Nephron (organoid): ENCODE data around the gene INO80.

Experiments used
- H3K27ac Mint-ChIP-seq, 3 experiments: 2 replicates each; pipeline ENCODE4 v1.8.0; 2020; ENCODE audit warnings: mixed read lengths in 3 of 3, mild to moderate bottlenecking in 2 of 3, moderate library complexity in 1 of 3
- H3K27me3 Mint-ChIP-seq: 2 replicates; pipeline ENCODE4 v1.8.0; 2021; ENCODE audit warnings: low read depth, mild to moderate bottlenecking, moderate library complexity, mixed read lengths
- H3K36me3 Mint-ChIP-seq: 2 replicates; pipeline ENCODE4 v1.8.0; 2020; ENCODE audit warnings: low read depth, mixed read lengths
- H3K4me1 Mint-ChIP-seq: 2 replicates; pipeline ENCODE4 v1.8.0; 2020; ENCODE audit warnings: mixed read lengths
- H3K4me3 Mint-ChIP-seq, 3 experiments: 2 replicates each; pipeline ENCODE4 v1.8.0; 2020; ENCODE audit warnings: mild to moderate bottlenecking in 3 of 3, mixed read lengths in 3 of 3, moderate library complexity in 2 of 3
- H3K9me3 Mint-ChIP-seq: 2 replicates; pipeline ENCODE4 v1.8.0; 2020; ENCODE audit warnings: mixed read lengths
- TF ChIP-seq, protein P1 (sequence below), 3 experiments: fragments of 200-600 bp; sonication (generic); IDR thresholded peaks; one replicate each; pipeline ENCODE4 v1.5.0; 2021; ENCODE audit warnings: antibody characterized with exemption in 3 of 3; ENCODE audit not compliant: unreplicated experiment in 3 of 3

Gene INO80

DNA sequence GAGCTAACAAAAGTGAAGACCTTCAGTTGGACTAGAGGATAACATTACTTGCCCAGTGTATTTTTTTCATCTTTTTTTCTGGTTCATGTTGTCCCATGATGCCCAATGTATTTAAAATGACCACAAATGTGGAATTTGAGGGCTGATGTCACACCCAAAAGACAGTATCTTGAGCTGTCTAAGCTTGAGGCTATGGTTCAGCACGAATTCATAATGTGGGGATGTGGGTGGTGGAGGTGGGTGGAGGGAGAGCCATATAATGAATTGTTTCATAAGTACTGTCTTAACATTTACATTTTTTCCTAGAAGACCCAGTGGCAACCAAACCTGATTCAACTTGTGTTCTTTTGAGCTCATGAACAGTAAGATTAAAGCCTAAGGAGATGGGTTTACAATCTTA lies 125.3 kb downstream of the INO80 start:
- no peaks in the 10 kb centered on the region for H3K27me3 Mint-ChIP-seq
- no peaks in the 10 kb centered on the region for H3K9me3 Mint-ChIP-seq
- H3K36me3 Mint-ChIP-seq = peaks cover 67% of the 10 kb centered on the region
- no peak overlapping the region for H3K4me3 Mint-ChIP-seq
- peaks cover 39% of the 10 kb centered on the region for H3K4me1 Mint-ChIP-seq
- H3K27ac Mint-ChIP-seq = peak overlapping the region; percentile 36 to 69 (median 58)
- TF ChIP-seq, protein P1, sequence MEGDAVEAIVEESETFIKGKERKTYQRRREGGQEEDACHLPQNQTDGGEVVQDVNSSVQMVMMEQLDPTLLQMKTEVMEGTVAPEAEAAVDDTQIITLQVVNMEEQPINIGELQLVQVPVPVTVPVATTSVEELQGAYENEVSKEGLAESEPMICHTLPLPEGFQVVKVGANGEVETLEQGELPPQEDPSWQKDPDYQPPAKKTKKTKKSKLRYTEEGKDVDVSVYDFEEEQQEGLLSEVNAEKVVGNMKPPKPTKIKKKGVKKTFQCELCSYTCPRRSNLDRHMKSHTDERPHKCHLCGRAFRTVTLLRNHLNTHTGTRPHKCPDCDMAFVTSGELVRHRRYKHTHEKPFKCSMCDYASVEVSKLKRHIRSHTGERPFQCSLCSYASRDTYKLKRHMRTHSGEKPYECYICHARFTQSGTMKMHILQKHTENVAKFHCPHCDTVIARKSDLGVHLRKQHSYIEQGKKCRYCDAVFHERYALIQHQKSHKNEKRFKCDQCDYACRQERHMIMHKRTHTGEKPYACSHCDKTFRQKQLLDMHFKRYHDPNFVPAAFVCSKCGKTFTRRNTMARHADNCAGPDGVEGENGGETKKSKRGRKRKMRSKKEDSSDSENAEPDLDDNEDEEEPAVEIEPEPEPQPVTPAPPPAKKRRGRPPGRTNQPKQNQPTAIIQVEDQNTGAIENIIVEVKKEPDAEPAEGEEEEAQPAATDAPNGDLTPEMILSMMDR (IDR thresholded peaks at IDR 0.05; ENCODE audit: unreplicated experiment in 3 of 3) = no peak

GRCh38 chr15:40990080-40990479 lies 126.0 kb downstream of the INO80 start:
- peaks cover 65% of the 10 kb centered on the region for H3K36me3 Mint-ChIP-seq
- H3K4me1 Mint-ChIP-seq = peaks cover 44% of the 10 kb centered on the region

DNA sequence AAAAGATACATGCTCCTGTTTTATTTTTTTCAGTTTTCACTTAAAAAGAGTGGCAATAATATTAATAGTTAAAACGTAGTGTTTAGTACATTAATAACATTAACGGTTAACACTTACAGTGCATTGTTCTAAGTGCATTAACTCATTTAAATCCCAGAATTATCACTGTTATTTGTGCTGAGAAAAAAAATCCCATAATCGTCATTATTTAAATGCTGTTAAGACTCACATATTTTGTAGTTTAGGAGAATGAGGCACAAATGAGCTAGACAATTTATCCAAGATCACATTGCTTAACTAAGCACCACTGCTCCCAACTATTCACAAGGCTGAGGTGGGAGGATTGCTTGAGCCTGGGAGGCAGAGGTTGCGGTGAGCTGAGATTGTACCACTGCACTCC lies 127.9 kb downstream of the INO80 start:
- TF ChIP-seq, protein P1 (IDR thresholded peaks at IDR 0.05; ENCODE audit: unreplicated experiment in 3 of 3) = no peak
- peaks cover 73% of the 10 kb centered on the region for H3K36me3 Mint-ChIP-seq
- H3K27ac Mint-ChIP-seq = no peak overlapping the region
- no peaks in the 10 kb centered on the region for H3K27me3 Mint-ChIP-seq
- no peak overlapping the region for H3K4me3 Mint-ChIP-seq
- peaks cover 38% of the 10 kb centered on the region for H3K4me1 Mint-ChIP-seq
- no peaks in the 10 kb centered on the region for H3K9me3 Mint-ChIP-seq

More at GRCh38 chr15:40990080-40990479, 126.0 kb downstream of the INO80 start:
- Mint-ChIP-seq H3K9me3 (no peaks in the 10 kb centered on the region), H3K27ac (peak overlapping the region in 1 of 3 experiments; percentile 36), H3K27me3 (no peaks in the 10 kb centered on the region), H3K4me3 (no peak overlapping the region)
- TF ChIP-seq, protein P1 (IDR thresholded peaks at IDR 0.05; ENCODE audit: unreplicated experiment in 3 of 3) = no peak

GRCh38 chr15:40986820-40987219 lies 129.3 kb downstream of the INO80 start:
- no peak overlapping the region for H3K27ac Mint-ChIP-seq
- peaks cover 28% of the 10 kb centered on the region for H3K4me1 Mint-ChIP-seq
- peaks cover 76% of the 10 kb centered on the region for H3K36me3 Mint-ChIP-seq
- TF ChIP-seq, protein P1 (IDR thresholded peaks at IDR 0.05; ENCODE audit: unreplicated experiment in 3 of 3) = no peak
- H3K27me3 Mint-ChIP-seq = no peaks in the 10 kb centered on the region
- H3K4me3 Mint-ChIP-seq = no peak overlapping the region
- no peaks in the 10 kb centered on the region for H3K9me3 Mint-ChIP-seq

DNA sequence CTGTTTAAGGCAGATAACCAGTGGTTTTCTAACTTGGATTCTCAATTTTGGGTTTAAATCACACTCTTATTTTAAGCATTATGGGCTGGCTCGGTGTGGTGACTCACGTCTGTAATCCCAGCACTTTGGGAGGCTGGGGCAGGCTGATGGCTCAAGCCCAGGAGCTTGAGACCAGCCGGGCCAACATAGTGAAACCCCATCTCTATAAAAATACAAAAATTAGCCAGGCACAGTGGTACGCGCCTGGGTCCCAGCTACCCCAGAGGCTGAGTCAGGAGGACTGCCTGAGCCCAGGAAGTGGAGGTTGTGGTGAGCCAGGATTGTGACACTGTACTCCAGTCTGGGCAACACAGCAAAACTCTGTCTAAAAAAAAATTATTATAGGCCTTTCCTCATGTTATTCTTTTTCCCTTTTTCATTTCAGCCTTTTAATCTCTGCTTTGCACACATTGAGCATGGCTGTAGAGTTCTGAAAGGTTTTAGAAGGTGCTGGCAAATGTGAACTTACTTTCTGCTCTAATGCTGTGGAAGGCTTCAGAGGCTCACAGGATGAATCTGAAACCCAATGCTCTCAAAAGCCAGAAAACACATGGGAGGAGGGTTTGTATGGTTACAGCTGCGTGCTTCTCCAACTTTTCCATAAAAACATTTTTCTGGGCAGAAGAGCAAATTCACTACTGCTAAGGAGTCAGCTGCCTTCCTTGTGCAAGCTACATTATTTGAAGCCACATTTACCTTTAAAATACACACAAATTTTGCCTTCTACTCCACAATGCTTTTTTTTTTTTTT lies 130.3 kb downstream of the INO80 start:
- no peak overlapping the region for H3K4me3 Mint-ChIP-seq
- peaks cover 21% of the 10 kb centered on the region for H3K4me1 Mint-ChIP-seq
- TF ChIP-seq, protein P1 (IDR thresholded peaks at IDR 0.05; ENCODE audit: unreplicated experiment in 3 of 3) = no peak

GRCh38 chr15:40984964-40985363 lies 131.1 kb downstream of the INO80 start:
- Mint-ChIP-seq H3K36me3 (peaks cover 80% of the 10 kb centered on the region), H3K9me3 (no peaks in the 10 kb centered on the region), H3K4me3 (no peak overlapping the region), H3K27me3 (no peaks in the 10 kb centered on the region), H3K27ac (no peak overlapping the region), H3K4me1 (peaks cover 21% of the 10 kb centered on the region)
- TF ChIP-seq, protein P1 (IDR thresholded peaks at IDR 0.05; ENCODE audit: unreplicated experiment in 3 of 3) = no peak

More for the DNA sequence above, 130.3 kb downstream of the INO80 start:
- Mint-ChIP-seq H3K9me3 (no peaks in the 10 kb centered on the region), H3K27ac (no peak overlapping the region), H3K27me3 (no peaks in the 10 kb centered on the region), H3K36me3 (peaks cover 78% of the 10 kb centered on the region)
